ENCODE results near the gene TMIGD3. TPM values are rescaled to one million over a fixed set of nuclear protein-coding genes. Genes with fewer than 3 reads are reported as not detected.

TMIGD3 gene
- total RNA-seq, 1 experiment from 2014 or later, result not detected

GRCh38 chr1:111507411-111508201 lies 4.2 kb upstream of the TMIGD3 start:
- peak; percentile 81 for DNase-seq (ENCODE audit: low read depth)

GRCh38 chr1:111506561-111506960 lies 3.1 kb upstream of the TMIGD3 start:
- DNase-seq (ENCODE audit: low read depth), result no peak

- DNase-seq (ENCODE audit: low read depth), result no peak
Measured at GRCh38 chr1:111505641-111506119, 2.2 kb upstream of the TMIGD3 start.

GRCh38 chr1:111504097-111504496 lies 664 bp upstream of the TMIGD3 start:
- no peak for DNase-seq (ENCODE audit: low read depth)

GRCh38 chr1:111501645-111502044 lies 1.8 kb downstream of the TMIGD3 start:
- DNase-seq (ENCODE audit: low read depth), result no peak

- DNase-seq (ENCODE audit: low read depth), result peak; percentile 28
Measured at GRCh38 chr1:111499026-111499785, 4.2 kb downstream of the TMIGD3 start.

GRCh38 chr1:111497592-111497991 lies 5.8 kb downstream of the TMIGD3 start:
- DNase-seq (ENCODE audit: low read depth), result no peak

- DNase-seq (ENCODE audit: low read depth), result no peak
Measured at GRCh38 chr1:111496398-111496797, 7.0 kb downstream of the TMIGD3 start.

GRCh38 chr1:111491070-111491469 lies 12.4 kb downstream of the TMIGD3 start:
- no peak for DNase-seq (ENCODE audit: low read depth)

GRCh38 chr1:111490220-111490619 lies 13.2 kb downstream of the TMIGD3 start:
- no peak for DNase-seq (ENCODE audit: low read depth)

GRCh38 chr1:111489604-111490003 lies 13.8 kb downstream of the TMIGD3 start:
- DNase-seq (ENCODE audit: low read depth), result peak; percentile 22

- no peak for DNase-seq (ENCODE audit: low read depth)
Measured at GRCh38 chr1:111488669-111489068, 14.8 kb downstream of the TMIGD3 start.

GRCh38 chr1:111487133-111487532 lies 16.3 kb downstream of the TMIGD3 start:
- DNase-seq (ENCODE audit: low read depth), result no peak

GRCh38 chr1:111486431-111486830 lies 17.0 kb downstream of the TMIGD3 start:
- DNase-seq (ENCODE audit: low read depth), result no peak

GRCh38 chr1:111484391-111485026 lies 18.9 kb downstream of the TMIGD3 start:
- DNase-seq (ENCODE audit: low read depth), result no peak

GRCh38 chr1:111483876-111484275 lies 19.6 kb downstream of the TMIGD3 start:
- DNase-seq (ENCODE audit: low read depth), result no peak

- no peak for DNase-seq (ENCODE audit: low read depth)
Measured at GRCh38 chr1:111483166-111483565, 20.3 kb downstream of the TMIGD3 start.

GRCh38 chr1:111481387-111482221 lies 21.8 kb downstream of the TMIGD3 start:
- DNase-seq (ENCODE audit: low read depth), result peak; percentile 67

- DNase-seq (ENCODE audit: low read depth), result no peak
Measured at GRCh38 chr1:111480674-111481073, 22.8 kb downstream of the TMIGD3 start.

GRCh38 chr1:111476761-111477309 lies 26.6 kb downstream of the TMIGD3 start:
- no peak for DNase-seq (ENCODE audit: low read depth)

- DNase-seq (ENCODE audit: low read depth), result no peak
Measured at GRCh38 chr1:111476214-111476613, 27.2 kb downstream of the TMIGD3 start.

All from RPMI7951 (cell line).